ENCODE results near the gene GPR143. TPM values are rescaled to one million over a fixed set of nuclear protein-coding genes. Genes with fewer than 3 reads are reported as not detected.

Gene GPR143
- total RNA-seq, 4 donors from 2014 or later = 3.6 to 10.6 (median 9.1) TPM

- no peaks in the 10 kb centered on the region for H3K36me3 ChIP-seq
- DNase-seq (ENCODE audit: low spot score in 2 of 2) = no peak
- TF ChIP-seq EP300 (IDR thresholded peaks at IDR 0.05) = no peak
- no peaks in the 10 kb centered on the region for H3K27me3 ChIP-seq
- 59% methylated on average over 11 of the region's 11 CpGs for WGBS
- no peak overlapping the region for H3K27ac ChIP-seq
- H3K9me3 ChIP-seq = no peaks in the 10 kb centered on the region
- H3K4me3 ChIP-seq = no peak overlapping the region
- H3K4me1 ChIP-seq = no peaks in the 10 kb centered on the region
Measured at GRCh38 chrX:9797384-9798360, 32.0 kb upstream of the GPR143 start.

- no peaks in the 10 kb centered on the region for H3K4me1 ChIP-seq
- H3K27me3 ChIP-seq = no peaks in the 10 kb centered on the region
- TF ChIP-seq POLR2AphosphoS5 (IDR thresholded peaks at IDR 0.05) = no peak
- no peak for TF ChIP-seq POLR2A (IDR thresholded peaks at IDR 0.05)
- no peak for TF ChIP-seq CTCF (IDR thresholded peaks at IDR 0.05)
- TF ChIP-seq EP300 (IDR thresholded peaks at IDR 0.05) = no peak
- no peak for DNase-seq (ENCODE audit: low spot score in 2 of 2)
- no peaks in the 10 kb centered on the region for H3K36me3 ChIP-seq
- no peak overlapping the region for H3K27ac ChIP-seq
- H3K9me3 ChIP-seq = no peaks in the 10 kb centered on the region
- WGBS = 92% methylated on average over 7 of the region's 7 CpGs
- H3K4me3 ChIP-seq = no peak overlapping the region
Measured at GRCh38 chrX:9794495-9794894, 28.8 kb upstream of the GPR143 start.

- H3K9me3 ChIP-seq = no peaks in the 10 kb centered on the region
- no peaks in the 10 kb centered on the region for H3K36me3 ChIP-seq
- peaks cover 7% of the 10 kb centered on the region for H3K27me3 ChIP-seq
- peaks cover 7% of the 10 kb centered on the region for H3K4me1 ChIP-seq
- no peak for DNase-seq (ENCODE audit: low spot score in 2 of 2)
- H3K4me3 ChIP-seq = no peak overlapping the region
- H3K27ac ChIP-seq = no peak overlapping the region
- WGBS = 73% methylated on average over 6 of the region's 6 CpGs
- TF ChIP-seq EP300 (IDR thresholded peaks at IDR 0.05) = no peak
- no peak for TF ChIP-seq POLR2AphosphoS5 (IDR thresholded peaks at IDR 0.05)
- no peak for TF ChIP-seq POLR2A (IDR thresholded peaks at IDR 0.05)
- TF ChIP-seq CTCF (IDR thresholded peaks at IDR 0.05) = no peak
Measured at GRCh38 chrX:9790866-9791265, 25.2 kb upstream of the GPR143 start.

- H3K36me3 ChIP-seq = no peaks in the 10 kb centered on the region
- no peak for DNase-seq (ENCODE audit: low spot score in 2 of 2)
- no peak overlapping the region for H3K27ac ChIP-seq
- H3K27me3 ChIP-seq = peaks cover 14% of the 10 kb centered on the region
- TF ChIP-seq POLR2A (IDR thresholded peaks at IDR 0.05) = no peak
- no peak for TF ChIP-seq POLR2AphosphoS5 (IDR thresholded peaks at IDR 0.05)
- no peak for TF ChIP-seq CTCF (IDR thresholded peaks at IDR 0.05)
- TF ChIP-seq EP300 (IDR thresholded peaks at IDR 0.05) = no peak
- H3K4me1 ChIP-seq = peaks cover 13% of the 10 kb centered on the region
- H3K4me3 ChIP-seq = no peak overlapping the region
- WGBS = 46% methylated on average over 2 of the region's 5 CpGs
- H3K9me3 ChIP-seq = no peaks in the 10 kb centered on the region
Measured at GRCh38 chrX:9789555-9789954, 23.9 kb upstream of the GPR143 start.

GRCh38 chrX:9788911-9789310 lies 23.3 kb upstream of the GPR143 start:
- Histone ChIP-seq H3K36me3 (no peaks in the 10 kb centered on the region), H3K27me3 (peaks cover 14% of the 10 kb centered on the region), H3K27ac (no peak overlapping the region), H3K4me1 (peaks cover 13% of the 10 kb centered on the region), H3K9me3 (no peaks in the 10 kb centered on the region), H3K4me3 (no peak overlapping the region)
- 31% methylated on average over 2 of the region's 2 CpGs for WGBS
- DNase-seq (ENCODE audit: low spot score in 2 of 2) = no peak
- TF ChIP-seq POLR2A (IDR thresholded peaks at IDR 0.05) (no peak), POLR2AphosphoS5 (IDR thresholded peaks at IDR 0.05) (no peak), EP300 (IDR thresholded peaks at IDR 0.05) (no peak), CTCF (IDR thresholded peaks at IDR 0.05) (no peak)
